WTC11 (cell line): ENCODE data around the gene GCG.

ENCODE experiments used
- CBFB ChIP-seq: sonication (generic); formaldehyde crosslinking; IDR thresholded peaks from 2 replicates; pipeline ENCODE4 v1.8.1; 2022; ENCODE audit warnings: mild to moderate bottlenecking, low read depth, missing genetic modification reagents
- E2F5 ChIP-seq: sonication (generic); formaldehyde crosslinking; IDR thresholded peaks from 2 replicates; pipeline ENCODE4 v1.8.1; 2022; ENCODE audit warnings: mild to moderate bottlenecking, moderate library complexity, missing genetic modification reagents
- GRHL2 ChIP-seq: fragments of 250-450 bp; sonication (Bioruptor Pico); IDR thresholded peaks from 2 replicates; pipeline ENCODE4 v1.8.0; 2022; ENCODE audit warnings: mild to moderate bottlenecking, moderate library complexity; ENCODE audit not compliant: insufficient replicate concordance, severe bottlenecking
- JUN ChIP-seq: sonication (generic); formaldehyde crosslinking; IDR thresholded peaks from 2 replicates; pipeline ENCODE4 v1.8.0; 2023; ENCODE audit warnings: mild to moderate bottlenecking, missing genetic modification reagents
- NFYB ChIP-seq: sonication (generic); formaldehyde crosslinking; conservative IDR thresholded peaks from 2 replicates; pipeline ENCODE4 v1.8.0; 2022; ENCODE audit warnings: low read depth, missing genetic modification reagents
- USF2 ChIP-seq: sonication (generic); formaldehyde crosslinking; IDR thresholded peaks from 2 replicates; pipeline ENCODE4 v1.8.1; 2023; ENCODE audit warnings: mild to moderate bottlenecking, missing genetic modification reagents, moderate library complexity
- ZBTB43 ChIP-seq: sonication (generic); formaldehyde crosslinking; IDR thresholded peaks from 2 replicates; pipeline ENCODE4 v1.8.1; 2023; ENCODE audit warnings: mild to moderate bottlenecking, missing genetic modification reagents
- ZNF138 ChIP-seq: sonication (generic); formaldehyde crosslinking; conservative IDR thresholded peaks from 2 replicates; pipeline ENCODE4 v1.8.1; 2022; ENCODE audit warnings: mild to moderate bottlenecking, moderate library complexity, missing genetic modification reagents
- ZNF263 ChIP-seq: sonication (generic); formaldehyde crosslinking; IDR thresholded peaks from 2 replicates; pipeline ENCODE4 v1.8.1; 2022; ENCODE audit warnings: low read depth, mild to moderate bottlenecking, moderate library complexity, missing genetic modification reagents
- TF ChIP-seq, protein P1 (sequence below): fragments of 200-600 bp; IDR thresholded peaks from 2 replicates; pipeline ENCODE4 v1.8.0; 2022; ENCODE audit warnings: antibody characterized with exemption
- TF ChIP-seq, protein P2 (sequence below): sonication (generic); formaldehyde crosslinking; conservative IDR thresholded peaks from 2 replicates; pipeline ENCODE4 v1.8.1; 2022; ENCODE audit warnings: mild to moderate bottlenecking, missing genetic modification reagents
- TF ChIP-seq, protein P3 (sequence below): sonication (generic); formaldehyde crosslinking; conservative IDR thresholded peaks from 2 replicates; pipeline ENCODE4 v1.8.1; 2023; ENCODE audit warnings: mild to moderate bottlenecking, low read depth, missing genetic modification reagents, moderate library complexity

GRCh38 chr2:162106146-162106551 is 45.9 kb downstream of the GCG start:
- TF ChIP-seq JUN = no peak
- no peak for TF ChIP-seq ZNF138 (CRISPR knock-in tag)
- TF ChIP-seq, protein P1, sequence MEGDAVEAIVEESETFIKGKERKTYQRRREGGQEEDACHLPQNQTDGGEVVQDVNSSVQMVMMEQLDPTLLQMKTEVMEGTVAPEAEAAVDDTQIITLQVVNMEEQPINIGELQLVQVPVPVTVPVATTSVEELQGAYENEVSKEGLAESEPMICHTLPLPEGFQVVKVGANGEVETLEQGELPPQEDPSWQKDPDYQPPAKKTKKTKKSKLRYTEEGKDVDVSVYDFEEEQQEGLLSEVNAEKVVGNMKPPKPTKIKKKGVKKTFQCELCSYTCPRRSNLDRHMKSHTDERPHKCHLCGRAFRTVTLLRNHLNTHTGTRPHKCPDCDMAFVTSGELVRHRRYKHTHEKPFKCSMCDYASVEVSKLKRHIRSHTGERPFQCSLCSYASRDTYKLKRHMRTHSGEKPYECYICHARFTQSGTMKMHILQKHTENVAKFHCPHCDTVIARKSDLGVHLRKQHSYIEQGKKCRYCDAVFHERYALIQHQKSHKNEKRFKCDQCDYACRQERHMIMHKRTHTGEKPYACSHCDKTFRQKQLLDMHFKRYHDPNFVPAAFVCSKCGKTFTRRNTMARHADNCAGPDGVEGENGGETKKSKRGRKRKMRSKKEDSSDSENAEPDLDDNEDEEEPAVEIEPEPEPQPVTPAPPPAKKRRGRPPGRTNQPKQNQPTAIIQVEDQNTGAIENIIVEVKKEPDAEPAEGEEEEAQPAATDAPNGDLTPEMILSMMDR = no peak
- no peak for TF ChIP-seq NFYB (CRISPR knock-in tag)
- TF ChIP-seq, protein P2, sequence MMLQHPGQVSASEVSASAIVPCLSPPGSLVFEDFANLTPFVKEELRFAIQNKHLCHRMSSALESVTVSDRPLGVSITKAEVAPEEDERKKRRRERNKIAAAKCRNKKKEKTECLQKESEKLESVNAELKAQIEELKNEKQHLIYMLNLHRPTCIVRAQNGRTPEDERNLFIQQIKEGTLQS = no peak
- no peak for TF ChIP-seq USF2
- TF ChIP-seq ZBTB43 (CRISPR knock-in tag) = no peak
- TF ChIP-seq, protein P3, sequence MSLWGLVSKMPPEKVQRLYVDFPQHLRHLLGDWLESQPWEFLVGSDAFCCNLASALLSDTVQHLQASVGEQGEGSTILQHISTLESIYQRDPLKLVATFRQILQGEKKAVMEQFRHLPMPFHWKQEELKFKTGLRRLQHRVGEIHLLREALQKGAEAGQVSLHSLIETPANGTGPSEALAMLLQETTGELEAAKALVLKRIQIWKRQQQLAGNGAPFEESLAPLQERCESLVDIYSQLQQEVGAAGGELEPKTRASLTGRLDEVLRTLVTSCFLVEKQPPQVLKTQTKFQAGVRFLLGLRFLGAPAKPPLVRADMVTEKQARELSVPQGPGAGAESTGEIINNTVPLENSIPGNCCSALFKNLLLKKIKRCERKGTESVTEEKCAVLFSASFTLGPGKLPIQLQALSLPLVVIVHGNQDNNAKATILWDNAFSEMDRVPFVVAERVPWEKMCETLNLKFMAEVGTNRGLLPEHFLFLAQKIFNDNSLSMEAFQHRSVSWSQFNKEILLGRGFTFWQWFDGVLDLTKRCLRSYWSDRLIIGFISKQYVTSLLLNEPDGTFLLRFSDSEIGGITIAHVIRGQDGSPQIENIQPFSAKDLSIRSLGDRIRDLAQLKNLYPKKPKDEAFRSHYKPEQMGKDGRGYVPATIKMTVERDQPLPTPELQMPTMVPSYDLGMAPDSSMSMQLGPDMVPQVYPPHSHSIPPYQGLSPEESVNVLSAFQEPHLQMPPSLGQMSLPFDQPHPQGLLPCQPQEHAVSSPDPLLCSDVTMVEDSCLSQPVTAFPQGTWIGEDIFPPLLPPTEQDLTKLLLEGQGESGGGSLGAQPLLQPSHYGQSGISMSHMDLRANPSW (CRISPR knock-in tag) = no peak
- no peak for TF ChIP-seq E2F5
- no peak for TF ChIP-seq CBFB (CRISPR knock-in tag)
- no peak for TF ChIP-seq ZNF263 (CRISPR knock-in tag)
- no peak for TF ChIP-seq GRHL2 (CRISPR knock-in tag)
